GM19455 (cell line): ENCODE measurements around the gene ARID1B.

Experiments used
- ATAC-seq: cut with Tn5 transposase; IDR thresholded peaks from one replicate; pipeline ENCODE4 v1.9.1; 2021; ENCODE audit not compliant: unreplicated experiment

ARID1B gene

GRCh38 chr6:157253017-157253416 lies 475.8 kb downstream of the ARID1B start:
- ATAC-seq = no peak

DNA sequence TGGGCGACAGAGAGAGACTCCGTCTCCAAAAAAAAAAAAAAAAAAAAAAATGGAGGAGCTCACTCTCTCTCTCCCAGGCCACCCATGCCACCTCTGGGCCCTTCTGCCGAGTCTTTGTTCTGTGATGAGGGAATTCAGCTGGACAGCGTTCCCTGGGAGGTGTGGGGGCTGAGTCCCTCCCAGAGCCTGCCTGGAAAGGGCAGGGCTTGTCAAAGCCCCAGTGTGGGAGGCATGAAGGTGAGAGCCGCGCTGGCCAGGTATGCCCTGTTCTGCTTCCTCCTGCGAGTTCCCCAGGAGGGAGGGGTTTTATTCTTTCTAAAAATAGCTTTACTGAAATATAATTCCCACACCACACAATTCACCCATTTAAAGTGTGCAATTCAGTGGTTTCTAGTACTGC lies 476.5 kb downstream of the ARID1B start:
- no peak for ATAC-seq

DNA sequence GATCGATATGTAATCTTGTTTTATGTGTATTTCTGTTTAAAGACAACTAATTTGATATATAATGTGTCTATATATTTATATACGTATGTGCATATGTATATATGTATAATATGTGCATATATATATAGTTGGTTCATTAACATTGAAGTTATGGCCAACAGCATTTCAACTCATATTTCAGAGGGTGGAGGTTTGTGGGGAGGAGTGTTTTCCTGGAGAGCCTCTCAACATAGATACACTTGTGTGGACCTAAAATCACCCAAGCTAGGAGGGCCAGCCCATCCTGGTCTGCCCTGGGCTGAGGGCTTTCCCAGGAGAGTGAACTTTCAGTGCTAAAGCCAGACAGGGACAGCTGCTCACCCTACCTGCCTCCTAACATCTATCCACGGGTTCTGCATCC lies 477.4 kb downstream of the ARID1B start:
- no peak for ATAC-seq

GRCh38 chr6:157255079-157255478 lies 477.9 kb downstream of the ARID1B start:
- no peak for ATAC-seq

- no peak for ATAC-seq
Observed at GRCh38 chr6:157258878-157259277, 481.7 kb downstream of the ARID1B start.

DNA sequence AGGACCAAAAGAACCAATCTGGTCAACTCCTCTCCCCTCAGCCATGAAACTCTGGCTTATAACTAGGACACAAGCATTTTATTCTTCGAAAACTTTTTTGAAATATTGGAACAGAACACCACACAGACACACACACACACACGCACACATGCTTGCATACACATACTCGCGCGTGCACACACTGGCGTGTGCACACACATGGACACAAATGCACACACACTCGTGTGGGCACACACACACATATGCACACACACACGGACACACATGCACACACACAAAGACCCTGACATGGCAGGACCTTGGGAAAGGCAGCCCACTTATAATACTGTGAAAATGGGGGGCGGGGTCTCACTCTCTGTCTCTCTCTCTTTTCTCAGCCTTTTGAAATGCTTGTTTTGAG lies 482.3 kb downstream of the ARID1B start:
- ATAC-seq = no peak
